ENCODE measurements around the gene FOXN3. TPM values are rescaled to one million over a fixed set of nuclear protein-coding genes. Genes with fewer than 3 reads are reported as not detected.

FOXN3 gene
- total RNA-seq, result 27.5 and 27.9 TPM in 2 replicates
- 22.5 and 33.3 TPM in 2 replicates for polyA plus RNA-seq
- polyA plus RNA-seq (2012), result 14.4 and 26.1 TPM in 2 replicates
- 118 and 136 TPM in 2 replicates for polyA minus RNA-seq (ENCODE audit: low replicate concordance)

GRCh38 chr14:89417091-89417464, at the start of gene FOXN3:
Gene FOXN3, minus strand, starts transcription at chr14:89417233. Its CDS starts 4,757 bp downstream, at chr14:89412476.
- Histone ChIP-seq H3K4me2 (ENCODE audit: extremely low read depth, insufficient read depth, low read length) (peak within 1 kb of the TSS; percentile 93), H3K27ac (ENCODE audit: insufficient read depth, low read length) (peak within 1 kb of the TSS; percentile 86), H3K36me3 (ENCODE audit: control insufficient read depth, insufficient read depth, low read length) (no peaks in the 10 kb centered on the region), H3K27me3 (ENCODE audit: control insufficient read depth, insufficient read depth, low read length) (no peaks in the 10 kb centered on the region), H2AFZ (ENCODE audit: low read length) (peak within 1 kb of the TSS; percentile 77), H3K9me3 (ENCODE audit: control insufficient read depth, insufficient read depth, low read depth, low read length) (no peaks in the 10 kb centered on the region), H3K4me3 (replicated peaks in 1 of 4; ENCODE audit: control extremely low read depth in 1 of 4, insufficient read depth in 1 of 4, low read depth in 3 of 4, low read length in 4 of 4) (peak within 1 kb of the TSS; percentile 74 to 91 (median 84)), H4K20me1 (ENCODE audit: control insufficient read depth, extremely low read depth, insufficient read depth, low read length) (no peaks in the 10 kb centered on the region), H3K4me1 (ENCODE audit: control insufficient read depth, extremely low read depth, insufficient read depth, low read length) (peaks cover 8% of the 10 kb centered on the region), H3K9ac (ENCODE audit: insufficient read depth, low read length) (peak within 1 kb of the TSS; percentile 95), H3K79me2 (ENCODE audit: control insufficient read depth, insufficient read depth, low read length) (no peaks in the 10 kb centered on the region)
- TF ChIP-seq EZH2 (IDR thresholded peaks at IDR 0.05; ENCODE audit: low read length, missing control alignments) (no peak), CTCF (conservative IDR thresholded peaks at IDR 0.05 in 1 of 2, IDR thresholded peaks at IDR 0.05 in 1 of 2; ENCODE audit: low read depth in 1 of 2, low read length in 2 of 2) (no peak)
- DNase-seq (ENCODE audit: low read depth in 2 of 2), result peak; percentile 87 to 91

- no peaks in the 10 kb centered on the region for H3K79me2 ChIP-seq (ENCODE audit: control insufficient read depth, insufficient read depth, low read length)
- H3K27me3 ChIP-seq (ENCODE audit: control insufficient read depth, insufficient read depth, low read length), result no peaks in the 10 kb centered on the region
- no peak overlapping the region for H2AFZ ChIP-seq (ENCODE audit: low read length)
- H3K36me3 ChIP-seq (ENCODE audit: control insufficient read depth, insufficient read depth, low read length), result no peaks in the 10 kb centered on the region
- no peak for TF ChIP-seq EZH2 (IDR thresholded peaks at IDR 0.05; ENCODE audit: low read length, missing control alignments)
- TF ChIP-seq CTCF (conservative IDR thresholded peaks at IDR 0.05 in 1 of 2, IDR thresholded peaks at IDR 0.05 in 1 of 2; ENCODE audit: low read depth in 1 of 2, low read length in 2 of 2), result no peak
- no peak for DNase-seq (ENCODE audit: low read depth in 2 of 2)
- H3K4me2 ChIP-seq (ENCODE audit: extremely low read depth, insufficient read depth, low read length), result no peak overlapping the region
- no peak overlapping the region for H3K27ac ChIP-seq (ENCODE audit: insufficient read depth, low read length)
- no peaks in the 10 kb centered on the region for H4K20me1 ChIP-seq (ENCODE audit: control insufficient read depth, extremely low read depth, insufficient read depth, low read length)
- H3K9me3 ChIP-seq (ENCODE audit: control insufficient read depth, insufficient read depth, low read depth, low read length), result no peaks in the 10 kb centered on the region
- no peaks in the 10 kb centered on the region for H3K4me1 ChIP-seq (ENCODE audit: control insufficient read depth, extremely low read depth, insufficient read depth, low read length)
- H3K4me3 ChIP-seq (replicated peaks in 1 of 4; ENCODE audit: control extremely low read depth in 1 of 4, insufficient read depth in 1 of 4, low read depth in 3 of 4, low read length in 4 of 4), result no peak overlapping the region
- no peak overlapping the region for H3K9ac ChIP-seq (ENCODE audit: insufficient read depth, low read length)
Measured at GRCh38 chr14:89466484-89466883, 49.5 kb upstream of the FOXN3 start.

GRCh38 chr14:89465876-89466275, 48.8 kb upstream of the FOXN3 start:
- H3K27me3 ChIP-seq (ENCODE audit: control insufficient read depth, insufficient read depth, low read length), result no peaks in the 10 kb centered on the region
- no peak for DNase-seq (ENCODE audit: low read depth in 2 of 2)
- no peak overlapping the region for H3K9ac ChIP-seq (ENCODE audit: insufficient read depth, low read length)
- H2AFZ ChIP-seq (ENCODE audit: low read length), result no peak overlapping the region
- H3K36me3 ChIP-seq (ENCODE audit: control insufficient read depth, insufficient read depth, low read length), result no peaks in the 10 kb centered on the region
- H4K20me1 ChIP-seq (ENCODE audit: control insufficient read depth, extremely low read depth, insufficient read depth, low read length), result no peaks in the 10 kb centered on the region
- H3K9me3 ChIP-seq (ENCODE audit: control insufficient read depth, insufficient read depth, low read depth, low read length), result no peaks in the 10 kb centered on the region
- no peaks in the 10 kb centered on the region for H3K4me1 ChIP-seq (ENCODE audit: control insufficient read depth, extremely low read depth, insufficient read depth, low read length)
- no peaks in the 10 kb centered on the region for H3K79me2 ChIP-seq (ENCODE audit: control insufficient read depth, insufficient read depth, low read length)
- no peak for TF ChIP-seq CTCF (conservative IDR thresholded peaks at IDR 0.05 in 1 of 2, IDR thresholded peaks at IDR 0.05 in 1 of 2; ENCODE audit: low read depth in 1 of 2, low read length in 2 of 2)
- TF ChIP-seq EZH2 (IDR thresholded peaks at IDR 0.05; ENCODE audit: low read length, missing control alignments), result no peak
- H3K4me3 ChIP-seq (replicated peaks in 1 of 4; ENCODE audit: control extremely low read depth in 1 of 4, insufficient read depth in 1 of 4, low read depth in 3 of 4, low read length in 4 of 4), result no peak overlapping the region
- no peak overlapping the region for H3K27ac ChIP-seq (ENCODE audit: insufficient read depth, low read length)
- H3K4me2 ChIP-seq (ENCODE audit: extremely low read depth, insufficient read depth, low read length), result no peak overlapping the region
